AG09309 (cell line): ENCODE data around the gene MCF2L2.

Source experiments
- DNase-seq: peaks from one replicate; pipeline ENCODE4 v3.0.0-alpha.2; 2010; ENCODE audit warnings: low read depth
- H3K4me3 ChIP-seq: 2 replicates; pipeline ENCODE4 v1.5.1; 2011; ENCODE audit warnings: mild to moderate bottlenecking, low read depth, low read length, moderate library complexity; ENCODE audit not compliant: control insufficient read depth
- TF ChIP-seq, protein P1 (sequence below): IDR thresholded peaks from 2 replicates; pipeline ENCODE4 v1.5.1; 2011; ENCODE audit warnings: mild to moderate bottlenecking, low read depth, low read length, inconsistent platforms; ENCODE audit not compliant: insufficient read depth, control insufficient read depth; ENCODE audit errors: missing control alignments

Gene MCF2L2

DNA sequence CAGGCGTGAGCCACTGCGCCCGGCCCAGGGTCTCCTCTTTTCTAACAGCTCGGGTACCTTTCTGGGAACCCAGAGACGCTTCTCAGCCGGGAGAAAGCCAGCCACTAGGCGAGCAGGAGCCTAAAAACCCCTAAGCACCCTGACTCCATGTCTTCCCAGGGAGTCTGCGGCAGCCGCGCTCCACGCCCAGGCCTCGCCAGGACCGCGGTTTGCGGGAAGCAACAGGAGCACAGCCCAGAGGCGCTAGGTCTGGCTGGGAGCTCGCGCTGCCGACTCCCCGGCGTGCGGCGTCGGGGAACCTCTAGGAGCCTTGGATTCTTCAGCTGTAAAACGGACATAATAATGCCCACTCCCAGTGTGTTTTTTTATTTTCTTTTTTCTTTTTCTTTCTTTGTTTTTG is 264.9 kb downstream of the MCF2L2 start:
- H3K4me3 ChIP-seq = no peak overlapping the region

DNA sequence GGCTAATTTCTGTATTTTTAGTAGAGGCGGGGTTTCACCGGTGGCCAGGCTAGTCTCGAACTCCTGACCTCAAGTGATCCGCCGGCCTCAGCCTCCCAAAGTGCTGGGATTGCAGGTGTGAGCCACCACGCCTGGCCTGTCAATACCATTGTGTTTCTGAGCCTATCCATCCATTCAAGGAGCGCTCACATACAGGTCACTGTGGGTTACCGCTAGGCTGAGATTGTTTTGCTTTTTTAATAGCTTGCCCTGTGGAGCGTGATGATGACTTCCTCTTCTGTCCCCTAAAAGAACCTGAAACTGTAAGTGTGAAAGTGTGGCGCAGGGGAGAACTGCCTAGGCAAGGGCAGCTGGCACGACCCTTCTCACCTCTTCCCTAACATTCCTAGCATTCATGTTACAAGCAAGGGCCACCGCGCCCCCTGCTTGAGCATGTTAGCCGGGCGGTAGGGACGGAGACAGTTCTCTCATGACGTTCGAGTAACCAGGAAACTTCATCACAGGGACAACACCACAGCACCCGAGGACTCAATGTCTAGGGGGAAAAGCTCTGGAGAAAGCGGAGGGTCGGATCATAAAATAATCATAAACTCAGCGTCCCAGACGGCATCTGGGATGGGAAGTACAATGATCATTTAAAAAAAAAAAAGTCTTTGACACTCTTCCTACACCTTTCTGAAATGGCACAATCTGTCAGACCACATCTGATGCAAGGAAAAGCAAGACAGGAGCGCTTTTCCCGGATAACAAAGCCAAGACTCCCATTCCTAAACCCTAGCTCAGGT is 266.7 kb downstream of the MCF2L2 start:
- H3K4me3 ChIP-seq = peak overlapping the region; percentile 46
- TF ChIP-seq, protein P1, sequence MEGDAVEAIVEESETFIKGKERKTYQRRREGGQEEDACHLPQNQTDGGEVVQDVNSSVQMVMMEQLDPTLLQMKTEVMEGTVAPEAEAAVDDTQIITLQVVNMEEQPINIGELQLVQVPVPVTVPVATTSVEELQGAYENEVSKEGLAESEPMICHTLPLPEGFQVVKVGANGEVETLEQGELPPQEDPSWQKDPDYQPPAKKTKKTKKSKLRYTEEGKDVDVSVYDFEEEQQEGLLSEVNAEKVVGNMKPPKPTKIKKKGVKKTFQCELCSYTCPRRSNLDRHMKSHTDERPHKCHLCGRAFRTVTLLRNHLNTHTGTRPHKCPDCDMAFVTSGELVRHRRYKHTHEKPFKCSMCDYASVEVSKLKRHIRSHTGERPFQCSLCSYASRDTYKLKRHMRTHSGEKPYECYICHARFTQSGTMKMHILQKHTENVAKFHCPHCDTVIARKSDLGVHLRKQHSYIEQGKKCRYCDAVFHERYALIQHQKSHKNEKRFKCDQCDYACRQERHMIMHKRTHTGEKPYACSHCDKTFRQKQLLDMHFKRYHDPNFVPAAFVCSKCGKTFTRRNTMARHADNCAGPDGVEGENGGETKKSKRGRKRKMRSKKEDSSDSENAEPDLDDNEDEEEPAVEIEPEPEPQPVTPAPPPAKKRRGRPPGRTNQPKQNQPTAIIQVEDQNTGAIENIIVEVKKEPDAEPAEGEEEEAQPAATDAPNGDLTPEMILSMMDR = no peak
- no peak for DNase-seq

More for the DNA sequence above, 264.9 kb downstream of the MCF2L2 start:
- TF ChIP-seq, protein P1 = no peak
- no peak for DNase-seq

DNA sequence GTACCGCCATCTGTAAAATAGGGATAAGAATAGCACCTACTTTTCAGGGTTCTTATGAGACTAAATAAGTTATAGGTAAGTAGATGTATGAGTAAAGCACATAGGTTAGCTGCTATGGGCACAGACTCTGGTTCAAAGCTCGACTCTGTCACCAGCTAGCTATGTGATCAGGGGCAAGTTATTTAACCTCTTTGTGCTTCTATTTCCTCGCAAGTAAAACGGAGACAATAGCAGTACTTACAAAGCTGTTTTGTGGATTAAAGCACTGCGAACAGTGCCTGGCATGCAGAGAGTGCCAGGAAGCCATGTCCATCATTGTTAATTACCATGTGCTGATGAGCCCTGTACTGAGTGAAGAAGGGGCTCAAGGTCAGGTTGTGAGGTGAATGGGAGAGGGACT is 267.8 kb downstream of the MCF2L2 start:
- H3K4me3 ChIP-seq = no peak overlapping the region
- no peak for DNase-seq
- TF ChIP-seq, protein P1 = no peak

DNA sequence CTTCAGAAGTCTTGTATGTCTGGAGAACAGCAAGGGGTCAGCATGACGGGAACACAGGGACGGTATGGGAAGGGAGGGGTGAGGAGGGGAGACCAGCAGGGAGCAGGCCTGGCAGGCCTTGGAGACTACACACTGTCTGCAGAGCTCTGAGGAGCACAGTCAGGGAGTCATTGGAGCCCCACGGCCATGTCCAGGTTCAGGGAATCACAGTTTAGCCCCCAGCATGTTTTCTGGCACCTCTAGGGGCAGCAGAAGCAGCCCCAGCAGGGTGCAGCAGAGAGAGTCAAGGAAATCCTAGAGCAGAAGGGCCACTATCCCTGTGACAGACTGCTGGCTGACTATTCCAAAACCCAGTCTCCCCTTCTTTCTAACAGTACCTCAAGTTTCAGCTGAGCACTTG is 269.1 kb downstream of the MCF2L2 start:
- DNase-seq = no peak
- no peak overlapping the region for H3K4me3 ChIP-seq
- TF ChIP-seq, protein P1 = no peak

DNA sequence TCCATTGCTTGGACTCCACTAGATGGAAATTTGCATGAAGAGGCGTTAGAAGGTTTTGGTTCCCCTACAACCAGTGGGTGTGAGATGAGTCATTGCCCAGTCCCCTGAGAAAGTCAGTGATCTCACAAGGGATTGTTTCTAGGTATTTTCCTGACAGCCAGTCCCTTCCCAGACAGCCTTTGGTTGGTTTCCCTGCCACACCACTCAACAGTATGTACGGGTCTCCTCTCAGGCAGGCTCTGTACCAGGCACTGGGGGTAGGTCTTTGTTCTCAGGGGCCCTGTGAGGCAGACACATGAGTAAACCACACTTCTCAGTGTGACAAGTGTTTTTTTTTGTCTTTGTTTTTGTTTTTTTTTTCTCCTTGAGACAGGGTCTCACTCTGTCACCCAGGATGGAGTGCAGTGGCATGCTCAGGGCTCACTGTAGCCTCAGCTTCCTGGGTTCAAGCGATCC is 269.8 kb downstream of the MCF2L2 start:
- no peak overlapping the region for H3K4me3 ChIP-seq
- DNase-seq = no peak
- TF ChIP-seq, protein P1 = no peak

DNA sequence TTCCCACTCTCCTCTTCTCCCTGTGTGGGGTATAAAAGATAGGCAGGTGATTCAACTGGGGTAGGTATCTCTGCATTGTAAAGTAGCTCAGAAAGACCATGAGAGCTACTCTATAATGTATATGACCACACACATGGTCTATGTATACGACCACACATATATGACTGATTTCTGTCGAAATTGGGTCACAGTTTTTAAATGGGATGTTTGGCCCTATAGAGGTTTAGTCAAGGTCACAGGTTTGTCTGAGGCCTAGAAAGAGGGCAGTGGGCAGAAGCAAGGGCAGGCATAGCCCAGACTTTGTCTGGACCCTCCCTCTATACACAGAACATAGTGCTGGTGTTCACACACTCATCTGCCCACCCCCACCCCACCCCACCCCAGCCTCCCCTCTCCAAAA is 270.3 kb downstream of the MCF2L2 start:
- DNase-seq = no peak
- TF ChIP-seq, protein P1 = no peak
- H3K4me3 ChIP-seq = no peak overlapping the region
